Effector CD4-positive, alpha-beta T cell (primary cell): Measurements from ENCODE around the gene OLFML3.

Experiments used
- DNase-seq: peaks from one replicate; pipeline ENCODE4 v3.0.0-alpha.2; 2020

The OLFML3 gene

DNA sequence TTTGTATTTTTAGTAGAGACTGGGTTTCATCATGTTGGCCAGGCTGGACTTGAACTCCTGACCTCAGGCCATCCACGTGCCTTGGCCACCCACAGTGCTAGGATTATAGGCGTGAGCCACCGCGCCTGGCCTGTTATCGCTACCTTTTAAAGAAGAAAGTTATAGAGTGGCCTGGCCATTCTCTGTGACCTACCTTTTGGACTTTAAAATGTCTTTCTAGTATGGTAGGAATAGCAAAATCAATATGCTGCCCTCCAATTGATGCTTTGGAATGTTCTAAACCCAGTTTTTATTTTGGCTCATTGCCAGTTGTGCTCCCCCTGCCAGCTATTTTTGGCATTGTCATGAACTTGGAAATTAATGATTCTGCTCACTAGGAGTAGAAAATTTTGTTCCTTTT lies 30.3 kb upstream of the OLFML3 start:
- no peak for DNase-seq

DNA sequence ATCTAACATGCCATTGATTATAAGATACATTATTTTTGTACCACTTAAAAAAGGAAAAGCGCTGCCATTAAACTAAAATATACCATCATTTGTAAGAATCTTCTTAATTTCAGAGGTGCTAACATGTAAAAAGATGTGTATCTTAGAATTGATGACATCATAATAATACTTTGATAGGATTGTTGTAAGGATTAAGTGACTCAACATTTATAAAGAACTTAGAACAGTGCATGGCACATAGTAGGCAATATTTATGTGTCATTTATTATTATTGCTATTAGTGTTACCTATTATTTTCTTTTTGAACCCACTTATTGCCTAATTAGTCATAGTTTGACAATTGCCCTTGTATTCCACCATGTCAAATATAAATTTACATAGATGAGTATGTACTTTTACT lies 28.4 kb upstream of the OLFML3 start:
- DNase-seq: no peak

DNA sequence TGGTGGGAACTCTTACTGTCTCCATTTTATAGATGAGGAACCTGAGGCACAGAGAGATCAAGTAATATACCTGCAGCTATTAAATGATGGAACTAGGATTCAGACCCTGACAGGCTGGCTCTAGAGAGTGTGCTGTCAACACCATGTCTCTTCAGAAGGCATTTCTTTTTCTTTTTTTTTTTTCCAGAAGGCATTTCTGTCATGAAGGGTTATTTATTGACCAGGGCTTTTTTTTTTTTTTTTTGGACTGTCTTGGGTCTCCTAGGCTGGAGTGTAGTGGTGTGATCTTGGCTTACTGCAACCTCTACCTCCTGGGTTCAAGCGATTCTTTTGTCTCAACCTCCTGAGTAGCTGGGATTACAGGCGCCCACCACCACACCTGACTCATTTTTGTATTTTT lies 27.6 kb upstream of the OLFML3 start:
- no peak for DNase-seq

DNA sequence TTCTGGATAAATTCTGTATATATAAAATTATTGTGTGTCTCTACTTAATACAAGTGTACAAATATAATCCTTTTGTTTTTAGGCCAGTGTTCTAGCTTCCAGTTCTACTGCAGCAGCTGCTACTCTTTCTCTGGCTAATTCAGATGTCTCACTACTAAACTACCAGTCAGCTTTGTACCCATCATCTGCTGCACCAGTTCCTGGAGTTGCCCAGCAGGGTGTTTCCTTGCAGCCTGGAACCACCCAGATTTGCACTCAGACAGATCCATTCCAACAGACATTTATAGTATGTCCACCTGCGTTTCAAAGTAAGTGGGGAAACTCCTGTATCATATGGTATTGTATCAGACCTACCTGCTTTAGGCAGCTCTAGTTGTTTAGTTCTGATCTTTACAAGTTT lies 21.3 kb upstream of the OLFML3 start:
- DNase-seq: no peak

DNA sequence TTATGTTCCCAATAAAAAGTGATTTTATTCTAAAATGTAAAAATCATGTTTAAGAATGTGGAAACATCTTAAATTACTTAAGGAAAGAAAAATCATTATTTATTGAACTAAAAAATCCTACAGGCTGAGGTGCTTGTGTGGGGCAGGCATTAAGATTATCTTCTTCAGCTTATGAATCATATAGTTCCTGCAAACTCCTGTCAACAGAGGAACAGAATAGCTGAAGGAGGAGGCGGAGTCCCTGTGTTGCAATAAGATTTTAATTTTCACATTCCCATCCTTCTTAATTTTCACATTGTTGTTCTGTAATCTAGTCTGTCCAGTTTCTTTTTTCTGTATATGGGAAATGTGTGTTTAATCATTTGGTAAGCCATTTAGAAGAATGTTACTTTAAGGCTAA lies 20.6 kb upstream of the OLFML3 start:
- no peak for DNase-seq

DNA sequence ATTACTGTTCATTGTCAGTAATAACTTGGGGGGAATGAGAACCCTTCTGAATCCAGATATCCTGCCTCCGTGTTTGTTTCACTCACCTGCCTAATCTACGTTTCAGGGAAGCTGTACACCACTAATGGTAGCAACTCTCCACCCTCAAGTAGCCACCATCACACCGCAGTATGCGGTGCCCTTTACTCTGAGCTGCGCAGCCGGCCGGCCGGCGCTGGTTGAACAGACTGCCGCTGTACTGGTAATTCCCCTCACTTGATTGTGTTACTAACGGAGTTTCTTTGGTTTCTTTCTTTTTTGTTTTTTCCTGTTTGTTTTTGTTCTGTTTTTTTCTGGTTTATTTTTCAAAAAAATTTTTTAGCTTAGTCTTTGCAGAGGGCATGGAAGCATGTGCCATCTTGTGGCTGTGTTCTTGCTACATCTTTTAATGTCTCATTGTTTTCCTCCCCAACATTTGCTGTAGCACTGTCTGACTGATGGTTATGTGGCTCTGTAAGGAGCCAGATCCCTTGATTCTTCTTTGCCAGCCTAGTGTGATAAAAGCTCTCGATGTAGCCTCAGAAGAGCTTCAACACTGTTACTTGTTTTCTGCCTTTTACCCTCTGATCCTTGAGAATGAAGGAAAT lies 15.9 kb upstream of the OLFML3 start:
- no peak for DNase-seq

DNA sequence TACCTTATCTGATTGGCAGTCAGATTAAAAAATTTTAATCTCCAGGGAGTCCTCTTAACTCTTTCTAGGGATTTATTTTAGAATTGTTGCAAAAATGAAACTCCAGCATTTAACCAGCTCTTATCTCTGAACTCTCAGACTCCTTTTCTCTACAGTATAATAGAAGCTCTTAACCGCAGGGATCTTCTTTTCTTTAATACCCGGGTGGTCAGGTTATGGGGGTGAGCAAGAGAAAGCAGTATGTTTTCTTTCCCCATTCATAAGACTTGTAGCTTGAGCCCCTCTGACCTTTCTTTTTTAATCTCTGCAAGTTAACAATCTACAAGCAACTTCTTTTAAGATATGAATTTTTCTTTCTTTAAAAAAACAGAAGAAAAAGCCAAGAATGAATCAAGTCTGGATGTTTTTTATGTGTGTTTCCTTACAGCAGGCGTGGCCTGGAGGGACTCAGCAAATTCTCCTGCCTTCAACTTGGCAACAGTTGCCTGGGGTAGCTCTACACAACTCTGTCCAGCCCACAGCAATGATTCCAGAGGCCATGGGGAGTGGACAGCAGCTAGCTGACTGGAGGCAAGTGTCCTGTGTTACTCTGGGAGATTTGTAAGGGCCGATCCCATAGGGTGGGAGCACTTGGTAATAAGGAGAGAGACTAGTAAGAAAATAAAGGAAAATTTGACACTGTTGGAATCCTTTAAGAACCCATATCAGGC lies 13.4 kb upstream of the OLFML3 start:
- no peak for DNase-seq

DNA sequence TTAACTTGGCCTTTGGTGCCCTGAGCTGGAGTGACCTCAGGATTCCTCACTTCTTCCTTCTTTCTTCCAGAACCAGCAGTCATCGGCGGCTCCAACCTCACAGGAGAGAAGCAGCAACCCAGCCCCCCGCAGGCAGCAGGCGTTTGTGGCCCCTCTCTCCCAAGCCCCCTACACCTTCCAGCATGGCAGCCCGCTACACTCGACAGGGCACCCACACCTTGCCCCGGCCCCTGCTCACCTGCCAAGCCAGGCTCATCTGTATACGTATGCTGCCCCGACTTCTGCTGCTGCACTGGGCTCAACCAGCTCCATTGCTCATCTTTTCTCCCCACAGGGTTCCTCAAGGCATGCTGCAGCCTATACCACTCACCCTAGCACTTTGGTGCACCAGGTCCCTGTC lies 6.3 kb upstream of the OLFML3 start:
- no peak for DNase-seq

DNA sequence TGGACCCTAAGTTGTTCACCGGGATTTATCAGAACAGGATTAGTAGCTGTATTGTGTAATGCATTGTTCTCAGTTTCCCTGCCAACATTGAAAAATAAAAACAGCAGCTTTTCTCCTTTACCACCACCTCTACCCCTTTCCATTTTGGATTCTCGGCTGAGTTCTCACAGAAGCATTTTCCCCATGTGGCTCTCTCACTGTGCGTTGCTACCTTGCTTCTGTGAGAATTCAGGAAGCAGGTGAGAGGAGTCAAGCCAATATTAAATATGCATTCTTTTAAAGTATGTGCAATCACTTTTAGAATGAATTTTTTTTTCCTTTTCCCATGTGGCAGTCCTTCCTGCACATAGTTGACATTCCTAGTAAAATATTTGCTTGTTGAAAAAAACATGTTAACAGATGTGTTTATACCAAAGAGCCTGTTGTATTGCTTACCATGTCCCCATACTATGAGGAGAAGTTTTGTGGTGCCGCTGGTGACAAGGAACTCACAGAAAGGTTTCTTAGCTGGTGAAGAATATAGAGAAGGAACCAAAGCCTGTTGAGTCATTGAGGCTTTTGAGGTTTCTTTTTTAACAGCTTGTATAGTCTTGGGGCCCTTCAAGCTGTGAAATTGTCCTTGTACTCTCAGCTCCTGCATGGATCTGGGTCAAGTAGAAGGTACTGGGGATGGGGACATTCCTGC lies 3.9 kb upstream of the OLFML3 start:
- no peak for DNase-seq

DNA sequence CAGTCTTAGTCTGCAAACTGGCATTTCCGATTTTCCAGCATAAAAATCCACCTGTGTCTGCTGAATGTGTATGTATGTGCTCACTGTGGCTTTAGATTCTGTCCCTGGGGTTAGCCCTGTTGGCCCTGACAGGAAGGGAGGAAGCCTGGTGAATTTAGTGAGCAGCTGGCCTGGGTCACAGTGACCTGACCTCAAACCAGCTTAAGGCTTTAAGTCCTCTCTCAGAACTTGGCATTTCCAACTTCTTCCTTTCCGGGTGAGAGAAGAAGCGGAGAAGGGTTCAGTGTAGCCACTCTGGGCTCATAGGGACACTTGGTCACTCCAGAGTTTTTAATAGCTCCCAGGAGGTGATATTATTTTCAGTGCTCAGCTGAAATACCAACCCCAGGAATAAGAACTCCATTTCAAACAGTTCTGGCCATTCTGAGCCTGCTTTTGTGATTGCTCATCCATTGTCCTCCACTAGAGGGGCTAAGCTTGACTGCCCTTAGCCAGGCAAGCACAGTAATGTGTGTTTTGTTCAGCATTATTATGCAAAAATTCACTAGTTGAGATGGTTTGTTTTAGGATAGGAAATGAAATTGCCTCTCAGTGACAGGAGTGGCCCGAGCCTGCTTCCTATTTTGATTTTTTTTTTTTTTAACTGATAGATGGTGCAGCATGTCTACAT lies 2.5 kb upstream of the OLFML3 start:
- no peak for DNase-seq

DNA sequence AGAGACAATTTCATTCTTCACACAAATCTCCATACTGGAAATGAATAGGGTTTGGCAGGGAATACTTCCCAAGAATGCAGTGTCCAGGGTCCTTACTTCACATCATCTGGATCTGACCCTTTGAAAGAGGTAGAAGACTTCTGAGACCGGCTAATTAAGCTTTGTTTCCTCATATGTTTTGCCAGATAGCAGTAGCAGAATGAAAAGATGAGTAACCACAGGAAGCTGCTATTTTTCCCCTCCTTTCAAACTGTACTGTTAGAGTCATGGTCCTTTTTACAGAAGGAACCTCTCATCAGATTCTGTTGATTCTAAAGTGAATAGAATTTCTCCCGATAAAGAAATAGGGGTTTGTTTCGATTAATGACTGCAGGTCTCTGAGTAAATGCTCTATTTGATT lies 1.4 kb upstream of the OLFML3 start:
- no peak for DNase-seq

DNA sequence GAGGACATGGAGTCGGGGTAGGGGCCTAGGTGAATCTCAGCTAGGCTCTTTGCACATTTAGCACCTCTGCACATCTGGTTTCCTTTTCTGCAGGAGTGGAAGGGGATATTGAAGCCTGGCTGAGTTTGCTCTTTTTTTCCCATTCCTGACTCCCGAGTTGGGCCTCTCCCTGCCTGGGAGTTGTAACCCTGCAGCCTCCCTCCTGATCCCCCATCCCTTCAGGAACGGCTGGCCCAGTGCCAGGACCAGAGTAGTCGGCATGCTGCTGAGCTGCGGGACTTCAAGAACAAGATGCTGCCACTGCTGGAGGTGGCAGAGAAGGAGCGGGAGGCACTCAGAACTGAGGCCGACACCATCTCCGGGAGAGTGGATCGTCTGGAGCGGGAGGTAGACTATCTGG lies 836 bp downstream of the OLFML3 start:
- no peak for DNase-seq

DNA sequence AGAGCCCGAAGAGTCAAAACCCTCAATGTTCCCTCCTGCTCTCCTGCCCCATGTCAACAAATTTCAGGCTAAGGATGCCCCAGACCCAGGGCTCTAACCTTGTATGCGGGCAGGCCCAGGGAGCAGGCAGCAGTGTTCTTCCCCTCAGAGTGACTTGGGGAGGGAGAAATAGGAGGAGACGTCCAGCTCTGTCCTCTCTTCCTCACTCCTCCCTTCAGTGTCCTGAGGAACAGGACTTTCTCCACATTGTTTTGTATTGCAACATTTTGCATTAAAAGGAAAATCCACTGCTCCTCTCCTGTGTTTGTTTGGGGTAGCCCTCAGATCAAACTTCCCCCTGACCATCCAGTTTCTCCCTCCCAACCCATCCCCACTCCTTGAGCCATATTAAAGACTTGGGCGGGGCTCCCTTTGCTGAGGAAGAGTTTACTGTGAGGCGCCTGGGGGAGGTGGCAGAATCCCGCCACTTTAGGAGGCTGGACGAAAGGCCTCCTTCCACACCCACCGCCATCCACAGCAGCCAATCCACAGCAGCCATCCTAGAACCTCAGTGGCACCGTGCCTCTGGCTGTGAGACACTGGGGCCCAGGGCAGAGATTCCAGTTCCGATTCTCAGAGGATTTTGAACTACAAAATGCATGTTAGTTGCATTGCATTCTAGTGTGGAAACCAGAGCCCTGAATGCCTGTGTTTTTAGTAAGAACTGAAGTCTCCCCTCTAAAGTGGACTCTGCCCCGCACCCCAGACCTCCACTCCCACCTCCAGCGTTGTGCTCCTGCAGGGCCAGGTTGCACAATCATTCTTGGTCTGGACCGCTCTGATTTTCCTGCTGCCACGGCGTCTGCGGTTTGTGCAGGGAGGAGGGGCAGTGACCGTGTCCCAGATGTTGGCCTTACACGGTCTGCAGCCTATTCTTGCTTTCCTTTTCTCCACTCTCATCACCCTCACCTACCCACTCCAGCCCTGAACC lies 3.0 kb downstream of the OLFML3 start:
- DNase-seq: no peak

DNA sequence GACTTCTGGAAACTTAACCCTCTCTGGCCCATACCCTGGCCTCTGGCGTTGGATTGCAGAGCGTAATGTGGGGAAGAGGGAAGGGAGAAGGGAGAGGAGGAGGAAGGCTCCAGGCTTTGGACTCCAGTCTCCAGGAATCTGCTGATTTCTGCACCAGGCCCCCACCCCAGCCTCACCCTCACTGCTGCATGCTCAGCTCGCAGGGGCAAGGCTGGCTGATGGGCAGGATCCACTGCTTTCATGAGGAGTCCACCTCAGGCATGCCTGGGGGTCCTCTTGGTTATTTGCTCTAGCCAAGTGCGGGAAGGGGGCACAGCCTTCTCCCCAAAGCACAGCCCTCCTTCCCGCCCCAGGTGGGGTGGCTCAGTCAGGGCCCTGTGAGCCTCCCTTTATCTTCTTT lies 3.7 kb downstream of the OLFML3 start:
- DNase-seq: no peak

DNA sequence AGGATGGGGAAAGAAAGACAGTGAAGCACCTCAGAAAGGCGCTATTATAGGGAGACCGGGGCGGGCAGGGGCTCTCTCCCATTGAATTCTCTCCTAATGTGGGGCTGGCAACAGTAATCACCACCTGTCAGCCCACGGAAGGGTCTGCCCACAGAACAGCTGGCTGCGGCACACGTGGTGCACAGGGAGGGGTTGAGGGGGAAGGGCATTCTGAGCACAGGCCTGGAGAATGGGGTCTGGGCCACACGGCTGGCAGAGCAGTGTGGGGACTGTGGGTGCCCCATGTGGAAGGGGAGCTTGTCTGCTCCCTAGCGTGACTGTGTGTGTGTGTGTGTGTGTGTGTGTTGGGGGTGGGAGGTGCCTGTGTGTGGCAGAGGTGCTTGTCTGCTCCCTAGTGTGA lies 4.1 kb downstream of the OLFML3 start:
- DNase-seq: no peak

DNA sequence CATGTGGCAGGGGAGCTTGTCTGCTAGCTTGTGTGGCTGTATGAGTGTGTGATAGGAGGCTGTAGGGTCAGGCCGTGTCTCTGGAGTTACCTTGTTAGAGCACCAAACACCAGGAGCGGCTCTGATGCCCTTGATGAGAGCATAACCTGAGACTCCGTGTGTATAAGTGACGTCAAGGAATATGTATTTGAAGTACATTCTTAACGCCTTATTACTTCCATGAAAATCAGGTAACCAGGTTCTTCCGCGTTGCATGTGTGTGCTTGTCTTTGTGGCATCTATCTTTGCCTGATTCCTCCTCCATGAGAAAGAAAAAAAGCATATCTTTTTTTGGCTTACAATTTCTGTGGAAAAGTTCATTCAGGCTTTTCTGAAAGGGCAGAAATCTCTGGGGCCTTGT lies 4.6 kb downstream of the OLFML3 start:
- DNase-seq: no peak

DNA sequence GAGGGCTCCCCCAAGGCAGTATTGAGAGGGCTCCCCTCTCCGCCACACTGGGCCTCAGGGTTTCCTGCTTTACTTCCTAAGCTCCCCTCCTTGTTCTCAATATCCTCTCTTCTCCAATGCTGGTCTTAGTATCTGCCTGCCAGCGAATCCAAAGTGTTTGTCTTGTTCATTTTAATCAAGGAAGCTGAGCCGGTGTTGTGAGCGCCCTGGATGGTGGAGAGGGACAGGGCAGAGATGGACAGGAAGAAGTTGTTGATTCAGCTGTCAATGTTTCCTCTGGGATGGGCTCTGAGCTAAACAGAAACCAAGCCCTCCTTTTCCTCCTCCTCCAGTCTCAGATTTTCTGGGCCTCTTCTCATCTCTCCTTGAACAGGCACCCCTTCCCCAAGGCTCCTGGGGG lies 5.4 kb downstream of the OLFML3 start:
- DNase-seq: no peak

DNA sequence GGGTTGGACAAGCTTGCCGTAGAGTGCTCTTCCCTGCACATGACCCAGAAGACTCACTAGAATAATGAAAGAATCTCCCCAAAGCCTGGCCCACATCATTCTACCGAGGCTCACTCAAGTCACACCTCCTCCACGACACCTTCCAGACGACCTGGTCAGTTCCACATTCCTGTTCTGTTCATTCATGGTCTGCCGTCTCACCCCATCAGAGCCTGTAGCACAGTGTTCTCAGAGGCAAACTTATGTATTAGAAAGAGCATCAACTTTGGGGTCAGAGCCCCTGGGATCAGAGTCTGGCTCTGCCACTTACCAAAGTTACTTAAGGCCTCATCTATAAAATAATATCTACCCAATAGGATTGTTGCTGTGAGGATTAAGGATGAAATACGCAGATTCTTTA lies 7.5 kb downstream of the OLFML3 start:
- no peak for DNase-seq

DNA sequence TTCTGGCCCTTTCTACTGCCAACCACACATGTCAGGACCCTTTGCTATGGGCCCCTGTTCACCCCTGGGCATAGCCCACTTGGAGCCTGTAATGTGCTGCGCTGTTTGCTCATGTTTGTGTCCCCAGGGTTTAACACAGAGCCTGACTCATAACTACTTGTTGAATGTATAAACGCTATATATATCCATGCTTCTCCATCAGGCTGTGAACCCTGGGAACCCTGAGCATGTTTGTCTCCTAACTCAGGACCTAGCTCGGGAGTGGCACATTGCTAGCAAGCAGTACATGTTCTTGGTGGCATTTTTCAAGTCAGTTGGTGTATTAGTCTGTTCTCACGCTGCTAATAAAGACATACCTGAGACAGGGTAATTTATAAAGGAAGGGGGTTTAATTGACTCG lies 8.0 kb downstream of the OLFML3 start:
- DNase-seq: no peak

DNA sequence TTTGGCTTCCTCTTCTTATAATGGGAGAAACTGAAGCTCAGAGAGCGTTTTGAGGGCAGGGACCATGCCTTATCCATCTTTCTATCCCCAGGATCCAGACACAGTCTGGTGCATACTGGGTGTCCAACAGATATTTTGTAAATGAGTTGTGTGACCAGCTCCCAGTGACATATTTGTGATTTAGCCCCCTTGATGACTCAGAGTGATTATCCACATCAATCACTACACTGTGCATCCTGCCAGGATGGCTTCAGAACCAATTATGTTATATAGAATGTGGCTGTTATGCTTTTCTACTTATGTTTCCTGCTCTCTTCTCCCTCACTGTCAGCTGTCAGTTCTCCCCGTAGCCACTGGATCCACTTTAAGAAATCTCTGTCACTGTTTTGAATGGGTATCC lies 11.3 kb downstream of the OLFML3 start:
- DNase-seq: no peak

DNA sequence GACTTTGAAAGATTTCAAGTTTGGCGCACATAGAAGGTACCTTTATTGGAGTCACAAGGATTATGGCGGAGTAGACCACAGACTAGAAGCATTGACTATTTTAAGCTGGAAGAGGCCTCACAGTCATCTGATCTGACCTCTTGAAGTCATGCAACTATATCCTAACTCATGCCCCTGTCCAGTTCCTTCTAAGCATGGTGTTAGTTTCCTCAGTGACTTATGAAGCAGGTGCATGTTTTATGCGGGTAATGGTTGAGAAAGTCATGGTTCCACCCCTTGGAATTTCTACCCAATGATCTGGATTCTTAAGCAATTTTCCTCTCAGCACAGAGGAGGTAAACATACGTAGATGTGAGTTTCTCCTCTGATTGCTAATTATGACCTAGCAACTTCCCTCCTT lies 11.7 kb downstream of the OLFML3 start:
- DNase-seq: no peak

DNA sequence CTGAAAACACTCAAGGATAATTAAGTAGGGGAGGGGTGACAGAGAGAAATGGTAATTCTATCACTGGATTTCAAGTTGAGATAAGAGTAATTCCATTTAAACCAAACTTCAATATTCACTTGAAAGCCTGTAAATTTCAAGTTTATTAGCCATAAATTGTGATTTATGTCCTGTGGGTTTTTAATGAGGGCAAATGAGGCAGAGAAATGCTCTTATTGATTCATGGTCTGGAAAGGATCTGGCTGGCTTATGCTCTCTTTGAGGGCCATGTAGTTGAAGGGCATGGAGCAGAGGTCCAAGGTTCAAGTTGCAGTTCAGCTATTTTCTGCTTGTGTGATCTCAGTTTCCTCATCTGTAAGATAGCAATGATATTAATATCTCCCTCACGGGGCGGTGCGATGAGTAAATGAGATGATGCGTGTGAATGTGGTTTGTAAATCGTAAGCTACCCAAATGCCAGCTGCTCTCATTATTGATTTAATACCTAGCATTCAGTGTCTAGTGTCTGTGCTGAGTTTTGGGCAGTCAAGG lies 12.3 kb downstream of the OLFML3 start:
- no peak for DNase-seq
